GM18526 (cell line): ENCODE results near the gene IPO4.
A peak's percentile ranks its signal among the peaks of the same experiment; 100 is the strongest.

ENCODE experiments used
- POLR2A ChIP-seq: IDR thresholded peaks from 3 replicates; pipeline ENCODE4 v1.6.1; 2011; ENCODE audit not compliant: insufficient read length; ENCODE audit errors: extremely low read depth

The IPO4 gene

DNA sequence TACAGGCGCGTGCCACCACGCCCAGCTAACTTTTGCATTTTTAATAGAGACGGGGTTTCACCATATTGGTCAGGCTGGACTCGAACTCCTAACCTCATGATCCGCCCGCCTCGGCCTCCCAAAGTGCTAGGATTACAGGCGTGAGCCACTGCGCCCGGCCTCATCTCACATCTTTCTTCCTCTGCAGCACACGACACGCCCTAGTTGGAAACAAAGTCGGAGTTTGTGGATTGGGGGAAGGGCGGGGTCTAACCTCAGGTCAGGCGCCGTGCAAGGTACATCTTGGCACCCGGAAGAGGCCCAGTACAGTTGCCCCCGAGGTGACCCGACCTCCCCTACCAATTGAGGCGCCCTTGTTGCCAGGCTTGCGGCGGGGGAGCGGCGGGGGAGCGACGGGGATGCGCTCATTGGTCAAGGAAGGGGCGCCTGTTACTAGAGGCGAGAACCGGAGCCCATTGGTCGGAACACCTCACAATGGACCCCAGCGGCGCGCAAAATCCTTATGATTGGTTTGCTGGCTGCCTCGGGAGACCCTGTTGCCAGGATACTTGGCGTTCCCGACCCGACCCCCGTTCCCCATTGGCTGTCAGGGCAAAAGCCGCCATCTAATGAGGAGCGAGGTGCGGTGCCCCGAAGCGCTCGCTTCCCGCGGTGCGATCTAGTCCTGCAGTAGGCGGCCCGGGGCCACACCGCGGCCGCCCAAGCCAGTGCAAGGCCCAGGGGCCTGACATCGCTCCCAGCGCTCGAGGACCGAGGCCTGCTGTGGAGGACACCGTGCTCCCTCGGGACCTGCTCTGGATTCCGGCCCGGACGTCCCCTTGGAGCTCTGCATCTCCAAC is 17.0 kb downstream of the IPO4 start, which contains the start of gene REC8:
REC8 (plus strand) TSS at position 659 of the 839 bp plus-strand sequence. CDS start 473 bp downstream, outside the sequence.
- no peak for TF ChIP-seq POLR2A

DNA sequence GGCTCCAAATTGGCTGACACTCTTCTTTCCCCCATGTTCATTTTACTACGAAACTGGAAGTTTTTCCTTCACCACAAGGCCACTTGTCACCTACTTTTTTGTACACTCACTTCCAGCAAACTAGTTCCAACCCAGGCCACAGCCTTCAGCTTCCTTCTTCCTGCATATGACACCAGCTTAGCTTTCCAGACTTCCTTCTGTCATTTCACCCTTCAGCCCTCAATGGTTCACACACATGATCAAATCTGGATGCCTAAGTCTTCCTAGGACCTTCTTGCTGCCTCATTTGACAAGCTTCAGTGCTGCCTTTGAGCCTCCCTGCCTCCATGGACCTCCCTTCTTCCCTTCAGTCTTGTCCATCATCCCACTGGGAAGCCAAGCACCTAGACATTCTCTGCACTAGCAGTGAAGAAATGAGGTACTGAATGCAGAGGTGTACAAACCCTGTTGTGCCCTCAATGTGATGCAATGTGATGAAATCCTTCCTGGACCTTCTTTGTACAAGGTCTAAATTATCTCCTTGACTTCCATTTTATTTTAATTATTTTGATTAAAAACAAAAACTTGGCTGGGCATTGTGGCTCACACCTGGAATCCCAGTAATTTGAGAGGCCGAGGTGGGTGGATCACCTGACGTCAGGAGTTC is 21.0 kb downstream of the IPO4 start:
- TF ChIP-seq POLR2A, result no peak

DNA sequence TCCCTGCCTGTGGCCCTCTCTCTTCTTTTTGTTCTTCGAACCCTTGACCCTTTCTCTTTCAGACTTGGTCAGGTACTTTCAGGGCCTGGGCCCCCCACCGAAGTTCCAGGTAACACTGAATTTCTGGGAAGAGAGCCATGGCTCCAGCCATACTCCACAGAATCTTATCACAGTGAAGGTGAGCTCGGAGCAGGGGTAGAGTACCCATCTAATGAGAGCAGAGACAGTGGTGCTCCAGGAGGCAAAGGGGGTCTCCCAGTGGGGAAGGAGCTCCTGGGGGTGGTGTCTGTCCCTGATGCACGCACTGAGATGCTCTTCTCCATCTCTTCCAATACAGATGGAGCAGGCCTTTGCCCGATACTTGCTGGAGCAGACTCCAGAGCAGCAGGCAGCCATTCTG is 22.8 kb downstream of the IPO4 start:
- TF ChIP-seq POLR2A, result no peak

DNA sequence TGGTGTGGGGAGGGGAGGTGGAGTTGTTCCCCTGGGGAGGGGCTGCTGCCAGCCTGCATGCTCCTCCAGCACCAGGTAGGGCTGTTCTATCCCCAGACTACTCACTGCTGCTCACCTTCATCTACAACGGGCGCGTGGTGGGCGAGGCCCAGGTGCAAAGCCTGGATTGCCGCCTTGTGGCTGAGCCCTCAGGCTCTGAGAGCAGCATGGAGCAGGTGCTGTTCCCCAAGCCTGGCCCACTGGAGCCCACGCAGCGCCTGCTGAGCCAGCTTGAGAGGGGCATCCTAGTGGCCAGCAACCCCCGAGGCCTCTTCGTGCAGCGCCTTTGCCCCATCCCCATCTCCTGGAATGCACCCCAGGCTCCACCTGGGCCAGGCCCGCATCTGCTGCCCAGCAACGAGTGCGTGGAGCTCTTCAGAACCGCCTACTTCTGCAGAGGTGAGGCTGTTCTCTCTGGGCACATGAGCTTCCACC is 24.1 kb downstream of the IPO4 start:
- peak; percentile 22 for TF ChIP-seq POLR2A

DNA sequence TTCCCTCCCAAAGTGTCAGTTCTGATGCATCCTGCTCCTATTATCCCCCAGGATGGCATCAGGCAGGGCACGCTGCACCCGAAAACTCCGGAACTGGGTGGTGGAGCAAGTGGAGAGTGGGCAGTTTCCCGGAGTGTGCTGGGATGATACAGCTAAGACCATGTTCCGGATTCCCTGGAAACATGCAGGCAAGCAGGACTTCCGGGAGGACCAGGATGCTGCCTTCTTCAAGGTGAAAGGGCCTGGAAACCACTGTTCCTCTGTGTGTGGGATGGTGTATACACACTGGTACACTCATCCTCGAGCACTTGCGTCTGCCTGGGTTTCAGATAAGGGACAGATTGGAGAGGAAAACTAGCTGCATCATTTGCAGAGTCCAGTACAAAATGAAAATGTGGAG is 26.5 kb downstream of the IPO4 start:
- no peak for TF ChIP-seq POLR2A

DNA sequence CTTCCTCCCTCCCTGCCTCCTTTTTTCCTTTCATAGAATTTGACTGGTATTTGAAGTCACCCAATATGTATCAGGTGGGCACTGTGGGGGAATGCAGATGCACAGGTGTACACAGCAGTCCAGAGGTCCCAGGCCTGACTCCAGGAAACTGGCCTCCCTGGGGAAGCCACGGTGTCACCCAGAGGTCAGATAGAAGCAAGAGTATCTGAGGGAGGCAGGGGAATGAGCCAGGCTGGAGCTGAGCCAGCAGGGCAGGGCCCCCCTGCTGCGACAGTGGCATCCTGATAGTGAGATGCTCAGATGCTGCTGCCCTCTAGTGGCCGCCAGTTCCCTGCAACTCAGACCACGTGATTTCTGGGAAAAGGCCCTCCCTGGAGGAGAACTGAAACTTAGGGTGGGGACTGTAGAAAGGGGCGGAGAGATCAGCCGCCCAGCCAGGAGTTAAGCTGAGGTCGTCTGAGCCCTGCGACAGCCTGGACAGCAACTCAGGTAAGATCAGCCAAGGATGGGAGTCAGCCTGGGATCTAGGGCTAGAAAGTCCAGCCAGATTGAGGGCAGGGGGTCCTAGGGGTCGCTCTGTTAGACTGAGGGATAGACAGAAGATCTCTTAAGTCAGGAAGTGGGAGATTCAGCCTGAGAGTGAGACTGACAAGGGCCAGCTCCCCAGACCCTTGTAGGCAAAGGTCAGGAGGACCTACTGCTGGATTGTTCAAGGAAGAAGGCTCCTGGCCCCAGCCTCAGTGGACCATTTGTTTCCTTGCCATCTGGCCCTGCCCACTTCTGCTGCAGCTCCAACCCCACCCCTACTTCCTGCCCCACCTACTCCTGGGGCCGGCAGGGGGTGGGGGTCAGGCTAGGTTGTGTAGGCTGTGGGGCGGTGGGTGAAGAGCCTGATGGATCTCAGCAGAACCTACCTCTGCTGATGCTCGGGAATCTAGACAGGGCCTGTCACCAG is 27.5 kb downstream of the IPO4 start, which contains the start of gene IRF9:
IRF9 (plus strand) TSS at position 416 of the 955 bp plus-strand sequence. CDS start 880 bp downstream, outside the sequence.
- TF ChIP-seq POLR2A, result peak; percentile 86

DNA sequence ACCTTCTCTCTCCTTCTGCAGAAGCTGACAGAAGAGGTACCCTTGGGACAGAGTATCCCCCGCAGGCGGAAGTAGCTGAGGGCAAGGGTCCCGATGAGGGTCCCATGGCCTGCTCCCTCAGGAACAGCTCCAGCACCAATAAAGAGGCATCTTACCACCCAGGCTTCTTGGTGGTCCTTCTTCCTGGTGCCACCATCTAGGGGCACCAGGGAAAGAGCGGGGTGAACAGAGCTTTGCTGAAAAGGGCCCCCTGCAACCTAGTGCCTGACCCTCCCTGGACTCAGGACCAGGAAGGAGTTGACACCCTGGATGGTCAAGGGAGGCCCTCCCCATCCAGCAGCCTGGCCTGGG is 28.1 kb downstream of the IPO4 start:
- TF ChIP-seq POLR2A, result no peak

DNA sequence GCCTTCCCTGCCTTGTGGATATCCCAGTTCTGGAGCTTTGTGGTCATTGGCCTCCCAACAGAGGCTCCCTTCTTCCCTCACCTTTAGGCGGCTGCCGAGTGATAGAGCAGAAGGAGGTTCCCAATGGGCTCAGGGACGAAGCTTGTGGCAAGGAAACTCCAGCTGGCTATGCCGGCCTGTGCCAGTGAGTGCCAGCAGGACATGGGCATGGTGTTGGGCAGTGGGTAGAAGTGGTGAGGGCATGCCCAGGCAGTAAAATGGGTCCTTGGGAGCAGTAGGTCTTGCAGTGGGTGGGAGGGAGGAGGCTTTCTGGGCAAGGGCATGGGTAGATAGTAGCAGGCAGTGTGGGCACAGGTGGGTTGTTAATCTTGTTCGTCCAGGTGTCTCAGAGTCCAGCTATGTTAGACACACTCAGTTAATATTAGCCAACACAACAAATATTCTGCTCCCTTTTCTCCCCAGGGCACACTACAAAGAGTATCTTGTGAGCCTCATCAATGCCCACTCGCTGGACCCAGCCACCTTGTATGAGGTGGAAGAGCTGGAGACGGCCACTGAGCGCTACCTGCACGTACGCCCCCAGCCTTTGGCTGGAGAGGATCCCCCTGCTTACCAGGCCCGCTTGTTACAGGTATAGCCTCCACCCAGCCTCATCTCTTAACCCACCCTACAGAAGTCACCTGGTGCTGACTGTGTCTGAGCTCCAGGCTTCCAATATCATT is 28.7 kb downstream of the IPO4 start:
- no peak for TF ChIP-seq POLR2A

DNA sequence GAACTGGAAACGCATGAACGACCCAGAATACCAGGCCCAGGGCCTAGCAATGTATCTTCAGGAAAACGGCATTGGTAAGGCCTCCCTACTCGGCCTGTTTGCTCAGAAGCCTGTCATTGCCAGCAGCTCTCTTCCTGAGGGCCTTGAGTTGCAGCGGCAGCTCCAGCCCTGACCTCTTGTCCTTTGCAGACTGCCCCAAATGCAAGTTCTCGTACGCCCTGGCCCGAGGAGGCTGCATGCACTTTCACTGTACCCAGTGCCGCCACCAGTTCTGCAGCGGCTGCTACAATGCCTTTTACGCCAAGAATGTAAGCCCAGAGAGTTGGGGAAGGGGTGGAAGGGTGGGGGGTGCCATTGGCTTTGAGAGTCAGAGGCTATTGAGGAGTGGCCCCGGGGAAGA is 31.3 kb downstream of the IPO4 start:
- no peak for TF ChIP-seq POLR2A

DNA sequence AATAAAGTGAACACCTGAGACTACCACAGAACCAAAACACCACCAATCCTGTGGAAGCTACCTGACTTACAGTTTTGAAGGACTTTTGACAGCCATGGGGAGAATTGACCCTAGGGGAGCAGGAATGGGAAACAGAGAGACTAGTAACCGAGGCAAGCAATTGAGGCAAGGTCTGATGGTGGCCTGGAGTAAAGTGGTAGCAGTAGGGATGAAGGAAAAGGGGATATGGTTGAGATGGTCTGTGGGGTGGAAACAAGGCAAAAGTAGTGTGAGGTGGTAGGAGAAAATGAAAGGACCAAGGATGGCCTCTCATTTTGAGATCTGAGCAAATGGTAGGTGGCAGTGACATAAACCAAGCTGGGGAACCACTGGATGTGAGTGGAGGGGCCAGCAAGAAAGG is 31.8 kb downstream of the IPO4 start:
- TF ChIP-seq POLR2A, result no peak

DNA sequence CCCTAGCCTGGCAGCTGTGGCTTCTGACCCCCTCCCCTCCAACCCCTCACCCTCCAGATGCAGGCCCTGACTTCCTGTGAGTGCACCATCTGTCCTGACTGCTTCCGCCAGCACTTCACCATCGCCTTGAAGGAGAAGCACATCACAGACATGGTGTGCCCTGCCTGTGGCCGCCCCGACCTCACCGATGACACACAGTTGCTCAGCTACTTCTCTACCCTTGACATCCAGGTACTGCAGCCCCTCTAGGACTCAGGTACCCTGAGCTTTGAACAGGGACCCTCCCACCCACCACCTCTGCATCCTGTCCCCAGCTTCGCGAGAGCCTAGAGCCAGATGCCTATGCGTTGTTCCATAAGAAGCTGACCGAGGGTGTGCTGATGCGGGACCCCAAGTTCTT is 33.5 kb downstream of the IPO4 start:
- no peak for TF ChIP-seq POLR2A

DNA sequence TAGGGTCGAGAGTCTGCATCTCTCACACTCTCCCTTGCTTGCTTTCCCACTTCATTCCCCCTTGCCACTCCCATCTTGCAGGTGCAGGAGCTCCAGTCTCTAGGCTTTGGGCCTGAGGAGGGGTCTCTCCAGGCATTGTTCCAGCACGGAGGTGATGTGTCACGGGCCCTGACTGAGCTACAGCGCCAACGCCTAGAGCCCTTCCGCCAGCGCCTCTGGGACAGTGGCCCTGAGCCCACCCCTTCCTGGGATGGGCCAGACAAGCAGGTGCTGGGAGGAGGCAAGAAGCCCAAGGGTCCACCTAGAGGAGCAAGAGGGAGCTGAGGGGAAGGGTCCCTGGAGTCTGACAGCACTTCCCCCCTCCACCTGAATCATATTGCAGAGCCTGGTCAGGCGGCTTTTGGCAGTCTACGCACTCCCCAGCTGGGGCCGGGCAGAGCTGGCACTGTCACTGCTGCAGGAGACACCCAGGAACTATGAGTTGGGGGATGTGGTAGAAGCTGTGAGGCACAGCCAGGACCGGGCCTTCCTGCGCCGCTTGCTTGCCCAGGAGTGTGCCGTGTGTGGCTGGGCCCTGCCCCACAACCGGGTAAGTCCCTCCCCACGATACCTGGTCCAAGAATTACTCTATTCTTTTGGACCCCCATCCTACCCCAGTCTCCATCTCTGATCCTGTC is 37.1 kb downstream of the IPO4 start:
- no peak for TF ChIP-seq POLR2A

DNA sequence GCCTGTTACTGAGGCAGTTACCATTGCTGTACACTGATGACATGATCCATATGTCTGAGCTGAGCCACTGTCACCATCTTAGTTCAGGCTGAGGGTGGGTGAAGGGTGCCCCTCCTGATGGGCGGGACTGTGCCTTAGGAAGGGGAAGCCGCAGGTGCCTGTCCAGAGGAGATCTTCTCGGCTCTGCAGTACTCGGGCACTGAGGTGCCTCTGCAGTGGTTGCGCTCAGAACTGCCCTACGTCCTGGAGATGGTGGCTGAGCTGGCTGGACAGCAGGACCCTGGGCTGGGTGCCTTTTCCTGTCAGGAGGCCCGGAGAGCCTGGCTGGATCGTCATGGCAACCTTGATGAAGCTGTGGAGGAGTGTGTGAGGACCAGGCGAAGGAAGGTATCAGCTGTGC is 37.6 kb downstream of the IPO4 start:
- TF ChIP-seq POLR2A, result no peak

DNA sequence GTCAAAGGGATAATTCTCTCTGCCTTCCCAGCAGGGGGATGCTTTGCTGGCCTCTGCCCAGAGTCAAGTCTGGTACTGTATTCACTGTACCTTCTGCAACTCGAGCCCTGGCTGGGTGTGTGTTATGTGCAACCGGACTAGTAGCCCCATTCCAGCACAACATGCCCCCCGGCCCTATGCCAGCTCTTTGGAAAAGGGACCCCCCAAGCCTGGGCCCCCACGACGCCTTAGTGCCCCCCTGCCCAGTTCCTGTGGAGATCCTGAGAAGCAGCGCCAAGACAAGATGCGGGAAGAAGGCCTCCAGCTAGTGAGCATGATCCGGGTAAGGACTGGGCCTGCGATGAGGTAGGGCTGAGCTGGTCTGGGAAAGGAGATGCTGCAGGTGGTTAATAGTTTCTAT is 38.0 kb downstream of the IPO4 start:
- TF ChIP-seq POLR2A, result no peak
